Rectal smooth muscle tissue (tissue), 1 donor: ENCODE results near the gene HSPA4.
A peak's percentile ranks its signal among the peaks of the same experiment; 100 is the strongest.

Experiments
- H3K27ac ChIP-seq: one replicate; pipeline ENCODE4 v1.7.0; 2013; ENCODE audit warnings: low read depth, low read length, inconsistent platforms
- H3K27me3 ChIP-seq: one replicate; pipeline ENCODE4 v1.7.0; 2013; ENCODE audit warnings: low read length; ENCODE audit not compliant: control insufficient read depth, insufficient read depth
- H3K36me3 ChIP-seq: one replicate; pipeline ENCODE4 v1.7.0; 2013; ENCODE audit warnings: low read length; ENCODE audit not compliant: control insufficient read depth, insufficient read depth
- H3K4me1 ChIP-seq: one replicate; pipeline ENCODE4 v1.7.0; 2013; ENCODE audit warnings: low read length; ENCODE audit not compliant: control insufficient read depth, insufficient read depth
- H3K4me3 ChIP-seq: one replicate; pipeline ENCODE4 v1.7.0; 2013; ENCODE audit warnings: low read length
- H3K9ac ChIP-seq: one replicate; pipeline ENCODE4 v1.7.0; 2013; ENCODE audit warnings: low read length

Gene HSPA4

DNA sequence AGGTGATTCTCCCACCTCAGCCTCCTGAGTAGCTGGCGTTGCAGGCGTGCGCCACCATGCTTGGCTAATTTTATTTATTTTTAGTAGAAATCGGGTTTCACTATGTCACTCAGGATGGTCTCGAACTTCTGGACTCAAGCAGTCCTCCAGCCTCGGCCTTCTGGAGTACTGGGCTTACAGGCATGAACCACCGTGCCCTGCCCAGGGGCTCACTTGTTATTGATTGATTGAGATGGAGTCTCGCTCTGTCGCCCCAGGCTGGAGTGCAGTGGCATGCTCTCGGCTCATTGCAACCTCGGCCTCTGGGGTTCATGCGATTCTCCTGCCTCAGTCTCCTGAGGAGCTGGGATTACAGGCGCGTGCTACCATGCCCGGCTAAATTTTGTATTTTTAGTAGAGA is 1.6 kb downstream of the HSPA4 start:
- H3K4me3 ChIP-seq, result peak overlapping the region; percentile 89
- H3K4me1 ChIP-seq, result peaks cover 14% of the 10 kb centered on the region
- no peaks in the 10 kb centered on the region for H3K36me3 ChIP-seq
- H3K9ac ChIP-seq, result no peak overlapping the region
- H3K27ac ChIP-seq, result no peak overlapping the region
- no peaks in the 10 kb centered on the region for H3K27me3 ChIP-seq

DNA sequence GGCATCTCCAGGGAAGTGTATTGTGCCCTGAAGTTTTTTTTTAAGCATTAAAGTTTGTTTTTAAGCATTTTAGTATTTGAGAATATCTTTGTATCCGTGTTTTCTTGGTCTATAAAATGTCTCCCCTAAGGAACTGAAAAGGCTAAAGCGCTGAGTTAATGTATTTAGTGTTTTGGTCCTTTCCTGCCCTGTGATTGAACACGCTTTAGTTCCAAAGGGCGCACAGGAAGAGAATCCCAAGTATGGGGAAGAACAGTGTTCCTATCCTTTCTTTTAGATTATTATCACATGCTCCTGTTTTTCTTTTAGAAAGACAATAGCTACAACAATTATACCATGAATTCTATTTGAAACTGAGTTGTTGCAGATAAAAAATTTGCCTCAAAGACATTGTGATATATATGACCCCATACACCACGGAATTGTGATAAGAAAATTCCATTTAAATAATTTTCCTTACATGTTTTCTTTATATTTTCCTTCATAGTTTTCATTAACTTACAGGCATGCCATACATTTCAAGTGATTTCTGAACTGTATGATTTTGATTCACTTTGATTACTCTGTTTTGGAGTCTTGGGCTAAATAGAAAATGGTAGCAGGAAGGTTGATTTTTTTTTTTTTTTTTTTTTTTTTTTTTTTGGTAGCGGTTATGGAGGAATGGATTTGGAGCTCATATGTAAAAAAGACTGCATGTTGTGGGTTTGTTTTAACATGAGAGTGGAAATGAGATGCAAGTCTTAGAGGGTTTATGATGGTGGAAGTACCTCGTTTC is 3.1 kb downstream of the HSPA4 start:
- Histone ChIP-seq H3K27me3 (no peaks in the 10 kb centered on the region), H3K9ac (no peak overlapping the region), H3K4me3 (no peak overlapping the region), H3K27ac (no peak overlapping the region), H3K4me1 (peaks cover 6% of the 10 kb centered on the region), H3K36me3 (no peaks in the 10 kb centered on the region)

DNA sequence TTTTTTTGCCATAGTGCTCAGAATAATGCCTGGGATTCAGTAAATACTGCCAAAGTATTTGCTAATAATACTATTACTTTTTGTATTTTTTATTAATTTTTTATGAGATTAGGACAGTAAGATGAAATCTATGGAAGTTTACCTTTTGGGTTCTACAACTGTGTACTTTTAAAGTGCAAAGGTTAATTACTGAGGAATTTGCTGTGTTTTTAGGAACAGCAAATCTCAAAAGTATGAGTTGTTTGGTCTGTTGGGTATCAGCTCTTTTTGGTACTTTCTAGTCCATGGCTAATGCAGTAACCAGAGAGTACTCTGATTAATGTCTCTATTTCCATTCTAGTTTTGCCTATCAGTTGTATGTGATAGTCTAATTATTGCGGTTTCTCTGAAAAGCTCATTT is 5.1 kb downstream of the HSPA4 start:
- Histone ChIP-seq H3K36me3 (no peaks in the 10 kb centered on the region), H3K27ac (no peak overlapping the region), H3K9ac (no peak overlapping the region), H3K4me3 (no peak overlapping the region), H3K4me1 (peaks cover 4% of the 10 kb centered on the region), H3K27me3 (no peaks in the 10 kb centered on the region)

- H3K4me3 ChIP-seq, result no peak overlapping the region
- H3K4me1 ChIP-seq, result no peaks in the 10 kb centered on the region
- no peaks in the 10 kb centered on the region for H3K36me3 ChIP-seq
- no peaks in the 10 kb centered on the region for H3K27me3 ChIP-seq
- H3K27ac ChIP-seq, result no peak overlapping the region
- H3K9ac ChIP-seq, result no peak overlapping the region
These were observed 7.8 kb downstream of the HSPA4 start for GRCh38 chr5:133059621-133060020.

- no peak overlapping the region for H3K27ac ChIP-seq
- no peak overlapping the region for H3K4me3 ChIP-seq
- H3K9ac ChIP-seq, result no peak overlapping the region
- H3K36me3 ChIP-seq, result peaks cover 4% of the 10 kb centered on the region
- H3K4me1 ChIP-seq, result no peaks in the 10 kb centered on the region
- no peaks in the 10 kb centered on the region for H3K27me3 ChIP-seq
These were observed 10.5 kb downstream of the HSPA4 start for GRCh38 chr5:133062276-133062675.

DNA sequence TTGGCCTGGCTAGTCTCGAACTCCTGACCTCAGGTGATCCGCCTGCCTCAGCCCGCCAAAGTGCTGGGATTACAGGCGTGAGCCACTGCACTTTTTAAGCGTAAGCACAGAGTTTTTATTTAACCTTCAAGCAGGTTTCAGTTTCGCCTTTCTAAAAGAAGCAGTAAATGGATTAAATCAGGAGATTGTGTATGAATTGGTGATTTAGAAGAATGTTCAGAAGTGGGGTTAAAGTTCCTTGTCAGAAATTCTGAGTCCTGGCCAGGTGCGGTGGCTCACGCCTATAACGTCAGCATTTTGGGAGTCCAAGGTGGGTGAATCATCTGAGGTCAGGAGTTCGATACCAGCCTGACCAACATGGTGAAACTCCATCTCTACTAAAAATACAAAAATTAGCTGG is 12.2 kb downstream of the HSPA4 start:
- Histone ChIP-seq H3K36me3 (peaks cover 9% of the 10 kb centered on the region), H3K27ac (no peak overlapping the region), H3K4me3 (no peak overlapping the region), H3K4me1 (no peaks in the 10 kb centered on the region), H3K27me3 (no peaks in the 10 kb centered on the region), H3K9ac (no peak overlapping the region)

DNA sequence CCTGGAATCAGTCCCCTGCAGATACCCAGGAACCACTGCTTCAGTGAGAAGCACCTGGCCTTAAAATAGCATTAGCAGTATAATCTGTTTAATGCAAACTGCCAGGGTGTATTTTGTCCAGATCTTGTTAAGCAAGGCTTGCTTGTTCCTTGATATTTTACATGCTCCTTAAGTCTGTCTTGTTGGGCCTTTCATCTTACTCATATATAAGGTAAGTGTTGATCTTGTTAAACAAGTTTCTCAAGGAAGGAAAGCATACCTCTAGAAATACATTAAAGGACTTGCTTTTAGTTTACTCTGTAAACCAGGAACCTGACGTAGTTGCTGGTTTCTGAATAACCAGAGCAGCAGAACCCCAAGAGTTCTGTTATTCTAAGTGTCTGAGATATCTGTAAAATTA is 13.7 kb downstream of the HSPA4 start:
- Histone ChIP-seq H3K4me3 (no peak overlapping the region), H3K27me3 (no peaks in the 10 kb centered on the region), H3K27ac (no peak overlapping the region), H3K4me1 (no peaks in the 10 kb centered on the region), H3K9ac (no peak overlapping the region), H3K36me3 (peaks cover 9% of the 10 kb centered on the region)

DNA sequence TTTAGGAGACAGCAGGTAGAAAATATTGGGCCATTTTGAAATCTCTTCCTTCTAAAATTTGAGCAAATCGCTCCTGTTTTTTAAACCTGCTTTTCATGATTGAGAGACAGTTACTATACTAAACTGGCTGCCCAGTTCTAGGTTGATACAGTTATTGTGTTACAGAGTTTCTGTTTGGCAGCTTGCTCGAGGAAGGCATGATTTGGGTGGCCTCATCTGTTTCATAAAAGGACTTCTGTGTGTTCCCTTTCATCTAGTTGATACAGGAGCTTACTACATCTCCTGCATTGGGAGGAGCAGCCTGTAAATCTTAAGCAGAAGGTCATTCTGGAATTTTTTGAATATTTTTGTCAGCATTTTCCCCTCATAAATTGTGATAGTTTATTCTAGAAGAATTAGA is 14.2 kb downstream of the HSPA4 start:
- Histone ChIP-seq H3K4me3 (no peak overlapping the region), H3K4me1 (no peaks in the 10 kb centered on the region), H3K27me3 (no peaks in the 10 kb centered on the region), H3K9ac (no peak overlapping the region), H3K36me3 (peaks cover 9% of the 10 kb centered on the region), H3K27ac (no peak overlapping the region)

- no peak overlapping the region for H3K4me3 ChIP-seq
- H3K27ac ChIP-seq, result no peak overlapping the region
- H3K4me1 ChIP-seq, result no peaks in the 10 kb centered on the region
- H3K9ac ChIP-seq, result no peak overlapping the region
- H3K36me3 ChIP-seq, result peaks cover 14% of the 10 kb centered on the region
- H3K27me3 ChIP-seq, result no peaks in the 10 kb centered on the region
These were observed 20.2 kb downstream of the HSPA4 start for GRCh38 chr5:133072021-133072420.

DNA sequence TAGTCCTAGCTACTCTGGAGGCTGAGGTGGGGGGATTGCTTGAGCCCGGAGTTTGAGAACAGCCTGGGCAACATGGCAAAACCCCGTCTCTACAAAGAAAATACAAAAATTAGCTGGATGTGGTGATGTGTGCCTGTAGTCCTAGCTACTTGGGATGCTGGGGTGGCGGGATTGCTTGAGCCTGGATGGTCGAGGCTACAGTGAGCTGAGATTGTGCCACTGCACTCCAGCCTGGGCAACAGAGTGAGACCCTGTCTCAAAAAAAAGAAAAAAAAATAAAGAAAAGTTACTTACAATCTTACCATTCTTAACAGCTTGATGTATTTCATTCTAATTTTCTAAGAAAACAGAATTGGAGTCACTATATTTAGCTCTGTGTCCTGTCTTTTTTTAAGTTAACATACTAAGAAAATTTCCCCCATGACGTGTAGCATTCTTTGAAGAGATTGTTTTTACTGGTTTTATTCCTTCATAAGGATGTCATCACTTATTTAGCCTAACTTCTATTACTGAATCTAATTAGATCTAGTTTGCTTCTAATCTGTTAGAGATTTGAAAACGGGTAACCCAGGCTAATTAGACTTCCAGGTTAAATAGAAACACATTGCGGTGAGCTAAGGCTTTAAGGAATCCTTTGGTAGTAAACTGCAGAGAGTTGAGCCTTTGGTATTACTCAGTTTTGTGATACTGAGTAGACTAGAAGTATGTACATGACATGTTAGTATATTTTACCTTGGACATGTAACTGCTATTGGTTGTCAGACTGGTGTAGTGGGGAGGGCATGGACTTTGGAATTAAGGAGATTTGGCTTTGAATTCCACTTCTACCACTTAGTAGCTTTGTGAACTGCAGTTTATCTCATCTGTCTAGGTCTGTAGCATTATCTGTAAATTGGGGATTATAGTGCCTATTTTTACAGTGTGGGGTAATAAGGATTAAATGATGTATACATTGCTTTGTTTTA is 24.0 kb downstream of the HSPA4 start:
- Histone ChIP-seq H3K9ac (no peak overlapping the region), H3K4me3 (no peak overlapping the region)

GRCh38 chr5:133079048-133079447 is 27.2 kb downstream of the HSPA4 start:
- no peaks in the 10 kb centered on the region for H3K36me3 ChIP-seq
- H3K4me3 ChIP-seq, result no peak overlapping the region
- no peak overlapping the region for H3K9ac ChIP-seq
- H3K27me3 ChIP-seq, result no peaks in the 10 kb centered on the region
- no peak overlapping the region for H3K27ac ChIP-seq
- H3K4me1 ChIP-seq, result no peaks in the 10 kb centered on the region

More for the DNA sequence above, 24.0 kb downstream of the HSPA4 start:
- Histone ChIP-seq H3K27ac (no peak overlapping the region), H3K4me1 (no peaks in the 10 kb centered on the region), H3K27me3 (no peaks in the 10 kb centered on the region), H3K36me3 (peaks cover 8% of the 10 kb centered on the region)

- H3K27ac ChIP-seq, result no peak overlapping the region
- H3K9ac ChIP-seq, result no peak overlapping the region
- no peak overlapping the region for H3K4me3 ChIP-seq
- H3K36me3 ChIP-seq, result no peaks in the 10 kb centered on the region
- H3K4me1 ChIP-seq, result no peaks in the 10 kb centered on the region
- H3K27me3 ChIP-seq, result no peaks in the 10 kb centered on the region
These were observed 29.2 kb downstream of the HSPA4 start for GRCh38 chr5:133081036-133081435.
